IMR-90 (cell line): ENCODE data around the gene BCAP31. TPM values are rescaled to one million over a fixed set of nuclear protein-coding genes. Genes with fewer than 3 reads are reported as not detected.
"Not testable (repeated sequence)": the region's sequence is repeated elsewhere in the genome, so short reads cannot be mapped to it uniquely, and the experiment has no call there.

Source experiments
- ATAC-seq: fragments of 200-7000 bp; cut with Tn5 transposase; 2 replicates; pipeline ENCODE4 v1.9.1; 2020; ENCODE audit warnings: low read depth, mild to moderate bottlenecking, moderate library complexity
- BruUV-seq: library from RNA; stranded (reverse); fragments of 400-500 nt; replicated peaks from 2 replicates; lab custom pipeline; 2021; lab: Mats Ljungman, UMichigan
- CTCF ChIA-PET: fragments of 300-600 bp; formaldehyde crosslinking; extraction: SDS; loops from one replicate; lab custom pipeline; 2021; ENCODE audit warnings: antibody characterized with exemption; lab: Yijun Ruan, JAX
- POLR2A ChIA-PET: fragments of 300-600 bp; sonication (Branson Sonifier 250); formaldehyde crosslinking; loops from one replicate; lab custom pipeline; 2022; ENCODE audit warnings: antibody characterized with exemption; ENCODE audit not compliant: unreplicated experiment; lab: Charles Lee
- DNase-seq: peaks from one replicate; pipeline ENCODE4 v3.0.0; 2013
- H2AFZ ChIP-seq: replicated peaks from 2 replicates; pipeline ENCODE3; 2013; ENCODE audit warnings: low read length, mild to moderate bottlenecking; ENCODE audit not compliant: poor library complexity
- H2AK5ac ChIP-seq: 2 replicates; pipeline ENCODE4 v1.6.1; 2013; ENCODE audit warnings: low read depth, low read length, inconsistent platforms
- H2AK9ac ChIP-seq: replicated peaks from 2 replicates; pipeline ENCODE3; 2013; ENCODE audit warnings: mild to moderate bottlenecking, low read depth, low read length, moderate library complexity; ENCODE audit not compliant: poor library complexity
- H2BK120ac ChIP-seq: 2 replicates; pipeline ENCODE4 v1.6.1; 2013; ENCODE audit warnings: low read depth, low read length, inconsistent platforms
- H2BK15ac ChIP-seq: 3 replicates; pipeline ENCODE4 v1.6.1; 2013; ENCODE audit warnings: low read depth, low read length, inconsistent platforms
- H2BK20ac ChIP-seq: 2 replicates; pipeline ENCODE4 v1.6.1; 2013; ENCODE audit warnings: low read depth, mild to moderate bottlenecking, inconsistent platforms, low read length, moderate library complexity
- H2BK5ac ChIP-seq: 2 replicates; pipeline ENCODE4 v1.6.1; 2013; ENCODE audit warnings: mild to moderate bottlenecking, low read depth, low read length, inconsistent platforms; ENCODE audit not compliant: poor library complexity, severe bottlenecking
- H3K14ac ChIP-seq: replicated peaks from 2 replicates; pipeline ENCODE4 v1.6.1; 2013; ENCODE audit warnings: low read depth, low read length, inconsistent platforms
- H3K18ac ChIP-seq: 2 replicates; pipeline ENCODE4 v1.6.1; 2013; ENCODE audit warnings: low read depth, low read length, control low read depth
- H3K23ac ChIP-seq: 2 replicates; pipeline ENCODE4 v1.6.1; 2013; ENCODE audit warnings: low read depth, low read length, inconsistent platforms
- H3K27ac ChIP-seq: 2 replicates; pipeline ENCODE4 v1.5.1; 2013; ENCODE audit warnings: mild to moderate bottlenecking, control low read depth, low read length; ENCODE audit not compliant: insufficient read depth
- H3K27me3 ChIP-seq: 2 replicates; pipeline ENCODE4 v1.6.1; 2013; ENCODE audit warnings: low read length; ENCODE audit not compliant: control insufficient read depth, insufficient read depth
- H3K36me3 ChIP-seq: 2 replicates; pipeline ENCODE4 v1.6.1; 2013; ENCODE audit warnings: low read length, mixed read lengths; ENCODE audit not compliant: control insufficient read depth, insufficient read depth
- H3K4ac ChIP-seq: 2 replicates; pipeline ENCODE4 v1.6.1; 2013; ENCODE audit warnings: low read depth, low read length, inconsistent platforms
- H3K4me1 ChIP-seq: 2 replicates; pipeline ENCODE4 v1.6.1; 2013; ENCODE audit warnings: low read length, mixed read lengths; ENCODE audit not compliant: control insufficient read depth, insufficient read depth
- H3K4me2 ChIP-seq: 2 replicates; pipeline ENCODE4 v1.6.1; 2013; ENCODE audit warnings: low read depth, mild to moderate bottlenecking, control low read depth, low read length, moderate library complexity
- H3K4me3 ChIP-seq: 2 replicates; pipeline ENCODE4 v1.5.1; 2013; ENCODE audit warnings: low read depth, mild to moderate bottlenecking, control low read depth, low read length, moderate library complexity; ENCODE audit not compliant: insufficient read depth
- H3K56ac ChIP-seq: 2 replicates; pipeline ENCODE4 v1.6.1; 2013; ENCODE audit warnings: low read length, inconsistent platforms; ENCODE audit not compliant: insufficient read depth; ENCODE audit errors: extremely low read depth
- H3K79me1 ChIP-seq, 2 experiments: 2 replicates each; pipeline ENCODE4 v1.6.1; 2013; ENCODE audit warnings: low read length in 2 of 2, inconsistent platforms in 1 of 2, low read depth in 1 of 2
- H3K9ac ChIP-seq: 2 replicates; pipeline ENCODE4 v1.6.1; 2013; ENCODE audit warnings: low read depth, low read length, control low read depth
- H3K9me1 ChIP-seq: 2 replicates; pipeline ENCODE4 v1.6.1; 2013; ENCODE audit warnings: low read length, inconsistent platforms; ENCODE audit not compliant: insufficient read depth
- H3K9me3 ChIP-seq: 2 replicates; pipeline ENCODE4 v1.6.1; 2013; ENCODE audit warnings: low read length; ENCODE audit not compliant: control insufficient read depth, insufficient read depth
- H4K20me1 ChIP-seq: 2 replicates; pipeline ENCODE4 v1.6.1; 2013; ENCODE audit warnings: low read length, inconsistent platforms; ENCODE audit not compliant: insufficient read depth
- H4K5ac ChIP-seq: 2 replicates; pipeline ENCODE4 v1.6.1; 2013; ENCODE audit warnings: mild to moderate bottlenecking, low read depth, low read length, control low read depth
- H4K8ac ChIP-seq, 2 experiments: 2 replicates each; pipeline ENCODE4 v1.6.1; 2013; ENCODE audit warnings: low read depth in 2 of 2, low read length in 2 of 2, control low read depth in 1 of 2, inconsistent platforms in 1 of 2
- H4K91ac ChIP-seq: 2 replicates; pipeline ENCODE4 v1.6.1; 2013; ENCODE audit warnings: low read depth, low read length, inconsistent platforms; ENCODE audit not compliant: insufficient read depth
- BHLHE40 ChIP-seq: fragments of 150-350 bp; IDR thresholded peaks from 2 replicates; pipeline ENCODE4 v1.6.1; 2016; ENCODE audit warnings: mild to moderate bottlenecking, low read depth, low read length
- WGBS, 2 experiments: methylation state at CpG; one replicate each; pipeline versions ENCODE4 v1.1.5 to v1.1.7; 2013; ENCODE audit warnings: missing lambda C conversion rate in 2 of 2; ENCODE audit not compliant: insufficient read length in 1 of 2; ENCODE audit errors: extremely low coverage in 2 of 2; 5-methylcytosine and 5-hydroxymethylcytosine counted together
- dilution Hi-C: fragments of 300-500 bp; cut with HindIII; formaldehyde crosslinking; loops from one replicate; pipeline ENCODE4 v1.14.3; 2018; ENCODE audit warnings: low sequenced_read_pairs; ENCODE audit not compliant: unreplicated experiment
- in situ Hi-C: fragments of 300-500 bp; cut with MboI; formaldehyde crosslinking; loops from 3 replicates; pipeline ENCODE4 v1.14.3; 2019; ENCODE audit warnings: low sequenced_read_pairs, inconsistent platforms, mixed read lengths
- intact Hi-C: fragments of 100-400 bp; cut with micrococcal nuclease; formaldehyde crosslinking; loops from 2 replicates; pipeline ENCODE4 v1.10.0; 2022
- polyA plus RNA-seq, 3 experiments: library from polyadenylated mRNA; depleted of rRNA; stranded (reverse); fragments of >200 nt; gene quantifications; 2 replicates each; pipeline ENCODE4 v1.2.3, GENCODE V29; 2012; ENCODE audit warnings: low replicate concordance in 1 of 3
- total RNA-seq: library from RNA; depleted of rRNA; stranded (reverse); fragments of >200 nt; gene quantifications from 2 replicates; pipeline ENCODE4 v1.2.3, GENCODE V29; 2012

Gene BCAP31
- total and polyA plus RNA-seq, 2 of the 4 experiments (the other 2 are of a cell fraction) = 125 to 244 TPM

GRCh38 chrX:153692003-153692402 lies 32.2 kb downstream of the BCAP31 start:
- H4K91ac ChIP-seq = no peak overlapping the region
- H3K9me1 ChIP-seq = peaks cover 5% of the 10 kb centered on the region; the same call in 1 of the 2 replicates
- H3K14ac ChIP-seq = no peak overlapping the region
- H3K18ac ChIP-seq = no peak overlapping the region
- no peak overlapping the region for H4K5ac ChIP-seq
- intact Hi-C loops = no loop called here
- H3K27ac ChIP-seq = no peak overlapping the region
- H2AFZ ChIP-seq = no peak overlapping the region
- peaks cover 12% of the 10 kb centered on the region for H4K20me1 ChIP-seq
- no CpG with 5 or more reads among the region's 4 CpGs for WGBS, 2 experiments
- no peak overlapping the region for H2BK15ac ChIP-seq
- H3K4me1 ChIP-seq = peaks cover 9% of the 10 kb centered on the region
- H3K4me2 ChIP-seq = no peak overlapping the region
- no peaks in the 10 kb centered on the region for H3K27me3 ChIP-seq
- POLR2A ChIA-PET = no interaction called here
- CTCF ChIA-PET = no interaction called here
- H3K9ac ChIP-seq = no peak overlapping the region
- no peak overlapping the region for H3K4me3 ChIP-seq
- no peak overlapping the region for H2BK5ac ChIP-seq
- ATAC-seq (no peak), DNase-seq (no peak)
- H3K56ac ChIP-seq = no peak overlapping the region
- no peak overlapping the region for H2BK20ac ChIP-seq
- 0 out of 4 replicates have a peak, but pooled peaks cover 0 to 6% of the 10 kb centered on the region in 2 experiments for H3K79me1 ChIP-seq
- H4K8ac ChIP-seq = no peak overlapping the region
- no peak overlapping the region for H3K4ac ChIP-seq
- no peaks in the 10 kb centered on the region for H3K9me3 ChIP-seq
- in situ Hi-C loops = no loop called here
- dilution Hi-C loops = no loop called here
- no peak overlapping the region for H2BK120ac ChIP-seq
- no peak overlapping the region for H2AK5ac ChIP-seq
- peaks cover 7% of the 10 kb centered on the region for H3K36me3 ChIP-seq
- no peak overlapping the region for H3K23ac ChIP-seq
- no peak for TF ChIP-seq BHLHE40
- no peak overlapping the region for H2AK9ac ChIP-seq
- no TSS peak for BruUV-seq

GRCh38 chrX:153691032-153691827 lies 33.0 kb downstream of the BCAP31 start:
- H2BK120ac ChIP-seq, H4K5ac ChIP-seq, H3K9me3 ChIP-seq, H3K14ac ChIP-seq, dilution Hi-C loops, H3K36me3 ChIP-seq, H4K91ac ChIP-seq, H3K9me1 ChIP-seq, H3K18ac ChIP-seq, H3K56ac ChIP-seq, H2AFZ ChIP-seq, H2AK9ac ChIP-seq, H3K23ac ChIP-seq, H3K9ac ChIP-seq, H3K4ac ChIP-seq, H2BK5ac ChIP-seq, ATAC-seq, H3K79me1 ChIP-seq, H3K4me1 ChIP-seq, DNase-seq, H2AK5ac ChIP-seq, H3K4me2 ChIP-seq, in situ Hi-C loops, H4K8ac ChIP-seq, H3K27ac ChIP-seq, H3K4me3 ChIP-seq, H2BK15ac ChIP-seq, CTCF ChIA-PET, H2BK20ac ChIP-seq, BruUV-seq, intact Hi-C loops, H3K27me3 ChIP-seq: not testable (repeated sequence)
- H4K20me1 ChIP-seq = peaks cover 12% of the 10 kb centered on the region
- POLR2A ChIA-PET = interaction anchor here (0.6 kb wide), 1 partner anchor 11 kb away, joined by 3 read pairs; no protein-coding TSS in a partner anchor
- WGBS, 2 experiments = 72% methylated on average over 2 of the region's 21 CpGs; no CpG with 5 or more reads in 1 of the 2 experiments
